Liver (tissue), 9 donors: ENCODE measurements around the gene DUSP23. TPM values are rescaled to one million over a fixed set of nuclear protein-coding genes. Genes with fewer than 3 reads are reported as not detected.

Experiments used
- DNase-seq: peaks from one replicate; pipeline ENCODE4 v3.0.0-alpha.2; 2017; ENCODE audit warnings: low spot score
- H3K27ac ChIP-seq, 2 donors: one replicate each; pipeline ENCODE4 v1.7.0; 2013; ENCODE audit warnings: inconsistent platforms in 2 of 2, low read length in 2 of 2, control low read depth in 1 of 2, low read depth in 1 of 2, mild to moderate bottlenecking in 1 of 2
- H3K27me3 ChIP-seq, 4 donors: one replicate each; pipeline versions ENCODE4 v1.6.1 to v1.7.0; 2013; ENCODE audit warnings: low read length in 3 of 4, inconsistent platforms in 1 of 4, mild to moderate bottlenecking in 1 of 4, moderate library complexity in 1 of 4; ENCODE audit not compliant: control insufficient read depth in 4 of 4, insufficient read depth in 4 of 4
- H3K36me3 ChIP-seq, 4 donors: one replicate each; pipeline versions ENCODE4 v1.6.1 to v1.7.0; 2013; ENCODE audit warnings: low read length in 3 of 4, mild to moderate bottlenecking in 3 of 4, low read depth in 1 of 4, moderate library complexity in 1 of 4; ENCODE audit not compliant: control insufficient read depth in 4 of 4, insufficient read depth in 3 of 4
- H3K4me1 ChIP-seq, 4 donors: one replicate each; pipeline versions ENCODE4 v1.6.1 to v1.7.0; 2013; ENCODE audit warnings: low read length in 3 of 4, mild to moderate bottlenecking in 3 of 4, moderate library complexity in 1 of 4; ENCODE audit not compliant: control insufficient read depth in 4 of 4, insufficient read depth in 4 of 4
- H3K4me3 ChIP-seq, 3 donors: one replicate each; pipeline versions ENCODE4 v1.6.1 to v1.7.0; 2013; ENCODE audit warnings: low read length in 3 of 3, control low read depth in 1 of 3, low read depth in 1 of 3, mild to moderate bottlenecking in 1 of 3
- H3K9ac ChIP-seq, 2 donors: one replicate each; pipeline ENCODE4 v1.7.0; 2013; ENCODE audit warnings: low read length in 2 of 2, mild to moderate bottlenecking in 2 of 2, moderate library complexity in 2 of 2, control low read depth in 1 of 2, low read depth in 1 of 2
- H3K9me3 ChIP-seq, 4 donors: one replicate each; pipeline versions ENCODE4 v1.6.1 to v1.7.0; 2013; ENCODE audit warnings: low read length in 3 of 4; ENCODE audit not compliant: control insufficient read depth in 4 of 4
- ATF3 ChIP-seq: IDR thresholded peaks from 2 replicates; pipeline ENCODE4 v1.6.1; 2016; ENCODE audit warnings: antibody characterized with exemption
- EGR1 ChIP-seq, 2 donors: IDR thresholded peaks; 2 replicates each; pipeline ENCODE4 v1.6.1; 2016 to 2018; ENCODE audit warnings: antibody characterized with exemption in 2 of 2, low read depth in 2 of 2
- FOXA1 ChIP-seq: IDR thresholded peaks from 2 replicates; pipeline ENCODE4 v1.6.1; 2016; ENCODE audit warnings: antibody characterized with exemption
- FOXA2 ChIP-seq: IDR thresholded peaks from 2 replicates; pipeline ENCODE4 v1.6.1; 2016; ENCODE audit warnings: antibody characterized with exemption
- GABPA ChIP-seq, 2 donors: IDR thresholded peaks in 1 of 2; conservative IDR thresholded peaks in 1 of 2; 2 replicates each; pipeline ENCODE4 v1.6.1; 2016; ENCODE audit warnings: antibody characterized with exemption in 2 of 2, mild to moderate bottlenecking in 1 of 2, moderate library complexity in 1 of 2
- HNF4A ChIP-seq, 2 donors: conservative IDR thresholded peaks; 2 replicates each; pipeline ENCODE4 v1.6.1; 2016; ENCODE audit warnings: antibody characterized with exemption in 2 of 2, mild to moderate bottlenecking in 2 of 2
- HNF4G ChIP-seq: IDR thresholded peaks from 2 replicates; pipeline ENCODE4 v1.6.1; 2016; ENCODE audit warnings: antibody characterized with exemption
- JUND ChIP-seq, 2 donors: IDR thresholded peaks; 2 replicates each; pipeline ENCODE4 v1.6.1; 2016; ENCODE audit warnings: antibody characterized with exemption in 2 of 2
- NR2F2 ChIP-seq: IDR thresholded peaks from 2 replicates; pipeline ENCODE4 v1.6.1; 2016; ENCODE audit warnings: antibody characterized with exemption
- RAD21 ChIP-seq, 2 donors: IDR thresholded peaks; 2 replicates each; pipeline ENCODE4 v1.6.1; 2016; ENCODE audit warnings: antibody characterized with exemption in 2 of 2, mild to moderate bottlenecking in 2 of 2
- RXRA ChIP-seq, 2 donors: IDR thresholded peaks; 2 replicates each; pipeline ENCODE4 v1.6.1; 2017 to 2018; ENCODE audit warnings: antibody characterized with exemption in 2 of 2, mild to moderate bottlenecking in 1 of 2
- SP1 ChIP-seq: IDR thresholded peaks from 2 replicates; pipeline ENCODE4 v1.6.1; 2018; ENCODE audit warnings: antibody characterized with exemption, mild to moderate bottlenecking
- TAF1 ChIP-seq: conservative IDR thresholded peaks from 2 replicates; pipeline ENCODE4 v1.6.1; 2016; ENCODE audit warnings: antibody characterized with exemption, mild to moderate bottlenecking
- YY1 ChIP-seq: IDR thresholded peaks from 2 replicates; pipeline ENCODE4 v1.6.1; 2016; ENCODE audit warnings: antibody characterized with exemption, mild to moderate bottlenecking
- ZBTB33 ChIP-seq: IDR thresholded peaks from 2 replicates; pipeline ENCODE4 v1.6.1; 2016; ENCODE audit warnings: antibody characterized with exemption
- WGBS: extraction: QIAGEN DNeasy Blood & Tissue Kit; methylation state at CpG from one replicate; pipeline ENCODE4 v1.1.7; 2013; 5-methylcytosine and 5-hydroxymethylcytosine counted together
- polyA plus RNA-seq, 2 donors: library from polyadenylated mRNA; stranded (reverse) in 1 of 2; unstranded in 1 of 2; fragments of 200-250 nt in 1 of 2; fragments of >200 nt in 1 of 2; fragmentation: Nextera tagmentation in 1 of 2; extraction: Ambion mirVana in 1 of 2; gene quantifications; one replicate each; pipeline versions ENCODE4 v1.2.1 to v1.2.3, GENCODE V29; 2013 to 2015
- total RNA-seq, 2 donors: library from RNA; depleted of rRNA; stranded (reverse); fragments of >200 nt; gene quantifications; one replicate each; pipeline ENCODE4 v1.2.3, GENCODE V29; 2014
- TF ChIP-seq, protein P1 (sequence below): fragments of 150-350 bp; IDR thresholded peaks from 2 replicates; pipeline ENCODE4 v1.5.1; 2017; ENCODE audit warnings: improper control_type of control experiment, low read depth, low read length; ENCODE audit not compliant: missing input control
- TF ChIP-seq, protein P2 (sequence below): IDR thresholded peaks from 2 replicates; pipeline ENCODE4 v1.6.1; 2016; ENCODE audit warnings: antibody characterized with exemption, mild to moderate bottlenecking
- TF ChIP-seq, protein P3 (sequence below): IDR thresholded peaks from 2 replicates; pipeline ENCODE4 v1.6.1; 2016; ENCODE audit warnings: antibody characterized with exemption
- donor health status: healthy.
- donor health status: healthy.
- donor health status: healthy.
- donor health status: healthy.
- donor health status: healthy.

The DUSP23 gene
- total and polyA plus RNA-seq, 4 donors, result 26.6 to 192 (median 113) TPM

- H3K36me3 ChIP-seq, result no peaks in the 10 kb centered on the region
- H3K4me3 ChIP-seq, result no peak overlapping the region
- H3K27me3 ChIP-seq, result no peaks in the 10 kb centered on the region
- peak in 1 of 2 donors; percentile 75 for TF ChIP-seq RAD21 (IDR thresholded peaks at IDR 0.05)
- TF ChIP-seq FOXA2, result no peak
- no peak for TF ChIP-seq GABPA (IDR thresholded peaks at IDR 0.05 in 1 of 2, conservative IDR thresholded peaks at IDR 0.05 in 1 of 2)
- TF ChIP-seq, protein P1, sequence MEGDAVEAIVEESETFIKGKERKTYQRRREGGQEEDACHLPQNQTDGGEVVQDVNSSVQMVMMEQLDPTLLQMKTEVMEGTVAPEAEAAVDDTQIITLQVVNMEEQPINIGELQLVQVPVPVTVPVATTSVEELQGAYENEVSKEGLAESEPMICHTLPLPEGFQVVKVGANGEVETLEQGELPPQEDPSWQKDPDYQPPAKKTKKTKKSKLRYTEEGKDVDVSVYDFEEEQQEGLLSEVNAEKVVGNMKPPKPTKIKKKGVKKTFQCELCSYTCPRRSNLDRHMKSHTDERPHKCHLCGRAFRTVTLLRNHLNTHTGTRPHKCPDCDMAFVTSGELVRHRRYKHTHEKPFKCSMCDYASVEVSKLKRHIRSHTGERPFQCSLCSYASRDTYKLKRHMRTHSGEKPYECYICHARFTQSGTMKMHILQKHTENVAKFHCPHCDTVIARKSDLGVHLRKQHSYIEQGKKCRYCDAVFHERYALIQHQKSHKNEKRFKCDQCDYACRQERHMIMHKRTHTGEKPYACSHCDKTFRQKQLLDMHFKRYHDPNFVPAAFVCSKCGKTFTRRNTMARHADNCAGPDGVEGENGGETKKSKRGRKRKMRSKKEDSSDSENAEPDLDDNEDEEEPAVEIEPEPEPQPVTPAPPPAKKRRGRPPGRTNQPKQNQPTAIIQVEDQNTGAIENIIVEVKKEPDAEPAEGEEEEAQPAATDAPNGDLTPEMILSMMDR, result peak; percentile 51
- TF ChIP-seq HNF4A (conservative IDR thresholded peaks at IDR 0.05), result no peak
- TF ChIP-seq NR2F2, result no peak
- no peak for TF ChIP-seq SP1
- no peak for TF ChIP-seq YY1
- TF ChIP-seq HNF4G, result no peak
- no peak for TF ChIP-seq JUND (IDR thresholded peaks at IDR 0.05)
- no peaks in the 10 kb centered on the region for H3K9me3 ChIP-seq
- peak; percentile 46 for DNase-seq
- H3K27ac ChIP-seq, result no peak overlapping the region
- H3K4me1 ChIP-seq, result no peaks in the 10 kb centered on the region
- H3K9ac ChIP-seq, result no peak overlapping the region
- WGBS, result 41% methylated on average over 3 of the region's 3 CpGs
Observed at GRCh38 chr1:159829273-159829634, 48.5 kb downstream of the DUSP23 start.

- WGBS, result 91% methylated on average over 18 of the region's 18 CpGs
- H3K9ac ChIP-seq, result no peak overlapping the region
- H3K9me3 ChIP-seq, result no peaks in the 10 kb centered on the region
- H3K27ac ChIP-seq, result no peak overlapping the region
- H3K4me1 ChIP-seq, result no peaks in the 10 kb centered on the region
- H3K4me3 ChIP-seq, result no peak overlapping the region
- no peak for DNase-seq
- H3K27me3 ChIP-seq, result no peaks in the 10 kb centered on the region
- H3K36me3 ChIP-seq, result no peaks in the 10 kb centered on the region
- TF ChIP-seq FOXA1, result no peak
- no peak for TF ChIP-seq SP1
- TF ChIP-seq YY1, result no peak
- no peak for TF ChIP-seq RAD21 (IDR thresholded peaks at IDR 0.05)
- TF ChIP-seq TAF1, result no peak
- TF ChIP-seq HNF4A (conservative IDR thresholded peaks at IDR 0.05), result no peak
- TF ChIP-seq, protein P2, sequence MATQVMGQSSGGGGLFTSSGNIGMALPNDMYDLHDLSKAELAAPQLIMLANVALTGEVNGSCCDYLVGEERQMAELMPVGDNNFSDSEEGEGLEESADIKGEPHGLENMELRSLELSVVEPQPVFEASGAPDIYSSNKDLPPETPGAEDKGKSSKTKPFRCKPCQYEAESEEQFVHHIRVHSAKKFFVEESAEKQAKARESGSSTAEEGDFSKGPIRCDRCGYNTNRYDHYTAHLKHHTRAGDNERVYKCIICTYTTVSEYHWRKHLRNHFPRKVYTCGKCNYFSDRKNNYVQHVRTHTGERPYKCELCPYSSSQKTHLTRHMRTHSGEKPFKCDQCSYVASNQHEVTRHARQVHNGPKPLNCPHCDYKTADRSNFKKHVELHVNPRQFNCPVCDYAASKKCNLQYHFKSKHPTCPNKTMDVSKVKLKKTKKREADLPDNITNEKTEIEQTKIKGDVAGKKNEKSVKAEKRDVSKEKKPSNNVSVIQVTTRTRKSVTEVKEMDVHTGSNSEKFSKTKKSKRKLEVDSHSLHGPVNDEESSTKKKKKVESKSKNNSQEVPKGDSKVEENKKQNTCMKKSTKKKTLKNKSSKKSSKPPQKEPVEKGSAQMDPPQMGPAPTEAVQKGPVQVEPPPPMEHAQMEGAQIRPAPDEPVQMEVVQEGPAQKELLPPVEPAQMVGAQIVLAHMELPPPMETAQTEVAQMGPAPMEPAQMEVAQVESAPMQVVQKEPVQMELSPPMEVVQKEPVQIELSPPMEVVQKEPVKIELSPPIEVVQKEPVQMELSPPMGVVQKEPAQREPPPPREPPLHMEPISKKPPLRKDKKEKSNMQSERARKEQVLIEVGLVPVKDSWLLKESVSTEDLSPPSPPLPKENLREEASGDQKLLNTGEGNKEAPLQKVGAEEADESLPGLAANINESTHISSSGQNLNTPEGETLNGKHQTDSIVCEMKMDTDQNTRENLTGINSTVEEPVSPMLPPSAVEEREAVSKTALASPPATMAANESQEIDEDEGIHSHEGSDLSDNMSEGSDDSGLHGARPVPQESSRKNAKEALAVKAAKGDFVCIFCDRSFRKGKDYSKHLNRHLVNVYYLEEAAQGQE, result no peak
- no peak for TF ChIP-seq FOXA2
- no peak for TF ChIP-seq JUND (IDR thresholded peaks at IDR 0.05)
- TF ChIP-seq GABPA (IDR thresholded peaks at IDR 0.05 in 1 of 2, conservative IDR thresholded peaks at IDR 0.05 in 1 of 2), result no peak
- no peak for TF ChIP-seq HNF4G
- TF ChIP-seq, protein P1, result no peak
- TF ChIP-seq, protein P3, sequence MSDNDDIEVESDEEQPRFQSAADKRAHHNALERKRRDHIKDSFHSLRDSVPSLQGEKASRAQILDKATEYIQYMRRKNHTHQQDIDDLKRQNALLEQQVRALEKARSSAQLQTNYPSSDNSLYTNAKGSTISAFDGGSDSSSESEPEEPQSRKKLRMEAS, result no peak
- TF ChIP-seq EGR1 (IDR thresholded peaks at IDR 0.05; ENCODE audit: low read depth in 2 of 2), result no peak
- TF ChIP-seq ZBTB33, result no peak
- no peak for TF ChIP-seq NR2F2
- no peak for TF ChIP-seq ATF3
- no peak for TF ChIP-seq RXRA (IDR thresholded peaks at IDR 0.05)
Observed at GRCh38 chr1:159829822-159830465, 49.2 kb downstream of the DUSP23 start.
